Endometrial microvascular endothelial cells (primary cell): ENCODE results near the gene TNNI2. TPM values are rescaled to one million over a fixed set of nuclear protein-coding genes. Genes with fewer than 3 reads are reported as not detected.
"Not testable (repeated sequence)": the region's sequence is repeated elsewhere in the genome, so short reads cannot be mapped to it uniquely, and the experiment has no call there.

Experiments used
- in situ Hi-C: cut with HindIII; loops from 2 replicates; pipeline ENCODE4 v1.10.0; 2017; ENCODE audit warnings: low sequenced_read_pairs, low pct_unique_long_range_greater_than_20kb; ENCODE audit errors: inconsistent ontology term
- total RNA-seq: library from RNA; depleted of rRNA; stranded (reverse); fragments of >200 nt; gene quantifications from one replicate; pipeline ENCODE4 v1.2.3, GENCODE V29; 2015; ENCODE audit errors: inconsistent ontology term

TNNI2 gene
- total RNA-seq, 1 donor from 2014 or later: not detected

- in situ Hi-C loops: no loop called here
Measured at GRCh38 chr11:1879342-1879940, 40.7 kb downstream of the TNNI2 start.

- in situ Hi-C loops: no loop called here
Measured at GRCh38 chr11:1879941-1880720, 41.4 kb downstream of the TNNI2 start.

GRCh38 chr11:1880746-1881441 lies 42.1 kb downstream of the TNNI2 start:
- in situ Hi-C loops: no loop called here

- in situ Hi-C loops: no loop called here
Measured at GRCh38 chr11:1881442-1882264, 42.9 kb downstream of the TNNI2 start.

GRCh38 chr11:1882265-1883238 lies 43.8 kb downstream of the TNNI2 start:
- in situ Hi-C loops: no loop called here

GRCh38 chr11:1883346-1884302 lies 44.8 kb downstream of the TNNI2 start:
- in situ Hi-C loops: no loop called here

GRCh38 chr11:1884303-1884700 lies 45.5 kb downstream of the TNNI2 start:
- in situ Hi-C loops: no loop called here

- in situ Hi-C loops: not testable (repeated sequence)
Measured at GRCh38 chr11:1886551-1886950, 47.8 kb downstream of the TNNI2 start.

GRCh38 chr11:1887451-1888346 lies 48.9 kb downstream of the TNNI2 start:
- in situ Hi-C loops: no loop called here

- in situ Hi-C loops: no loop called here
Measured at GRCh38 chr11:1888347-1888753, 49.6 kb downstream of the TNNI2 start.

GRCh38 chr11:1888811-1889210 lies 50.0 kb downstream of the TNNI2 start:
- in situ Hi-C loops: no loop called here

GRCh38 chr11:1889224-1889930 lies 50.6 kb downstream of the TNNI2 start:
- in situ Hi-C loops: no loop called here

GRCh38 chr11:1889941-1890855 lies 51.4 kb downstream of the TNNI2 start:
- in situ Hi-C loops: no loop called here
